Islet of Langerhans (tissue), 1 donor: ENCODE measurements around the gene HADHB.
"Not testable (repeated sequence)": the region's sequence is repeated elsewhere in the genome, so short reads cannot be mapped to it uniquely, and the experiment has no call there.

Experiments used
- FAIRE-seq: peaks from one replicate; lab custom pipeline; 2011; peaks lifted over from hg19 to GRCh38; lab: Jason Lieb, UNC

Gene HADHB

GRCh38 chr2:26245231-26245732, 543 bp downstream of the HADHB start:
- no peak for FAIRE-seq

- no peak for FAIRE-seq
Observed at GRCh38 chr2:26245810-26246209, 1.1 kb downstream of the HADHB start.

- FAIRE-seq = no peak
Observed at GRCh38 chr2:26246818-26247217, 2.1 kb downstream of the HADHB start.

GRCh38 chr2:26249625-26250024, 4.9 kb downstream of the HADHB start:
- FAIRE-seq = no peak

- FAIRE-seq = no peak
Observed at GRCh38 chr2:26251893-26252292, 7.2 kb downstream of the HADHB start.

GRCh38 chr2:26255759-26256384, 11.1 kb downstream of the HADHB start:
- no peak for FAIRE-seq

- FAIRE-seq = not testable (repeated sequence)
Observed at GRCh38 chr2:26258836-26259235, 14.1 kb downstream of the HADHB start.

- no peak for FAIRE-seq
Observed at GRCh38 chr2:26268213-26268612, 23.5 kb downstream of the HADHB start.

GRCh38 chr2:26268670-26269385, 24.1 kb downstream of the HADHB start:
- not testable (repeated sequence) for FAIRE-seq

- no peak for FAIRE-seq
Observed at GRCh38 chr2:26269571-26270158, 24.9 kb downstream of the HADHB start.

- no peak for FAIRE-seq
Observed at GRCh38 chr2:26270373-26270772, 25.6 kb downstream of the HADHB start.

GRCh38 chr2:26273501-26273900, 28.8 kb downstream of the HADHB start:
- no peak for FAIRE-seq

- no peak for FAIRE-seq
Observed at GRCh38 chr2:26274058-26274613, 29.4 kb downstream of the HADHB start.

- FAIRE-seq = no peak
Observed at GRCh38 chr2:26276484-26277227, 31.9 kb downstream of the HADHB start.

GRCh38 chr2:26279886-26280285, 35.1 kb downstream of the HADHB start:
- peak; percentile 30 for FAIRE-seq

- no peak for FAIRE-seq
Observed at GRCh38 chr2:26281226-26281625, 36.5 kb downstream of the HADHB start.

- no peak for FAIRE-seq
Observed at GRCh38 chr2:26283606-26284005, 38.9 kb downstream of the HADHB start.

GRCh38 chr2:26284132-26284531, 39.4 kb downstream of the HADHB start:
- no peak for FAIRE-seq

GRCh38 chr2:26285931-26286330, 41.2 kb downstream of the HADHB start:
- FAIRE-seq = no peak

- FAIRE-seq = no peak
Observed at GRCh38 chr2:26290001-26290400, 45.3 kb downstream of the HADHB start.

- FAIRE-seq = no peak
Observed at GRCh38 chr2:26292646-26293045, 47.9 kb downstream of the HADHB start.

GRCh38 chr2:26295511-26295910, 50.8 kb downstream of the HADHB start:
- FAIRE-seq = no peak
